AG09309 (cell line): Measurements from ENCODE around the gene FAM47A.

Experiments used
- DNase-seq: peaks from one replicate; pipeline ENCODE4 v3.0.0-alpha.2; 2010; ENCODE audit warnings: low read depth
- H3K4me3 ChIP-seq: 2 replicates; pipeline ENCODE4 v1.5.1; 2011; ENCODE audit warnings: mild to moderate bottlenecking, low read depth, low read length, moderate library complexity; ENCODE audit not compliant: control insufficient read depth
- TF ChIP-seq, protein P1 (sequence below): IDR thresholded peaks from 2 replicates; pipeline ENCODE4 v1.5.1; 2011; ENCODE audit warnings: mild to moderate bottlenecking, low read depth, low read length, inconsistent platforms; ENCODE audit not compliant: insufficient read depth, control insufficient read depth; ENCODE audit errors: missing control alignments

Gene FAM47A

GRCh38 chrX:34132028-34132427, at the start of gene FAM47A:
FAM47A (minus strand) TSS chrX:34132314; CDS start chrX:34132278, 36 bp downstream.
- H3K4me3 ChIP-seq: no peak within 1 kb of the TSS
- DNase-seq: no peak
- TF ChIP-seq, protein P1, sequence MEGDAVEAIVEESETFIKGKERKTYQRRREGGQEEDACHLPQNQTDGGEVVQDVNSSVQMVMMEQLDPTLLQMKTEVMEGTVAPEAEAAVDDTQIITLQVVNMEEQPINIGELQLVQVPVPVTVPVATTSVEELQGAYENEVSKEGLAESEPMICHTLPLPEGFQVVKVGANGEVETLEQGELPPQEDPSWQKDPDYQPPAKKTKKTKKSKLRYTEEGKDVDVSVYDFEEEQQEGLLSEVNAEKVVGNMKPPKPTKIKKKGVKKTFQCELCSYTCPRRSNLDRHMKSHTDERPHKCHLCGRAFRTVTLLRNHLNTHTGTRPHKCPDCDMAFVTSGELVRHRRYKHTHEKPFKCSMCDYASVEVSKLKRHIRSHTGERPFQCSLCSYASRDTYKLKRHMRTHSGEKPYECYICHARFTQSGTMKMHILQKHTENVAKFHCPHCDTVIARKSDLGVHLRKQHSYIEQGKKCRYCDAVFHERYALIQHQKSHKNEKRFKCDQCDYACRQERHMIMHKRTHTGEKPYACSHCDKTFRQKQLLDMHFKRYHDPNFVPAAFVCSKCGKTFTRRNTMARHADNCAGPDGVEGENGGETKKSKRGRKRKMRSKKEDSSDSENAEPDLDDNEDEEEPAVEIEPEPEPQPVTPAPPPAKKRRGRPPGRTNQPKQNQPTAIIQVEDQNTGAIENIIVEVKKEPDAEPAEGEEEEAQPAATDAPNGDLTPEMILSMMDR: no peak

- no peak overlapping the region for H3K4me3 ChIP-seq
- DNase-seq: no peak
- TF ChIP-seq, protein P1: no peak
These were observed 15.2 kb upstream of the FAM47A start for GRCh38 chrX:34147345-34147744.

GRCh38 chrX:34146906-34147305, 14.8 kb upstream of the FAM47A start:
- H3K4me3 ChIP-seq: no peak overlapping the region
- DNase-seq: no peak
- TF ChIP-seq, protein P1: no peak

DNA sequence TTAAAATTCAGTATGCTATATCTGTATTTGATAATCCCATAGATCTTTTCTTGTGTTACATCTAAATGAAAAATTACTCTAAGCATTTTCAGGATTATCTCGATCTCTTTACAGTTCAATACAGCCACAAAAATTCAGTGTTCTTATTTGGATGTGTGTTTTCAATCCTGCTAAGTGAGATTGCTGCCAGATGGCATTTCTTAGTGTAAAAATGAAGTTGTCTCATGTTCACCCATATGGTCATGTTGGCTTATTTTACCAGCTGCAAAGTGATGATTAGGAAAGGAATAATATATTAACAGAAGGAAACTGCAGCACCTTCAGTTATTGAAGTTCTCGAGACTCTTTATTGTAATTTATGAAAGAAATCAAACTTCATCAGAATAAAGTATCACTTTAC, 12.1 kb upstream of the FAM47A start:
- H3K4me3 ChIP-seq: no peak overlapping the region
- DNase-seq: no peak
- TF ChIP-seq, protein P1: no peak

DNA sequence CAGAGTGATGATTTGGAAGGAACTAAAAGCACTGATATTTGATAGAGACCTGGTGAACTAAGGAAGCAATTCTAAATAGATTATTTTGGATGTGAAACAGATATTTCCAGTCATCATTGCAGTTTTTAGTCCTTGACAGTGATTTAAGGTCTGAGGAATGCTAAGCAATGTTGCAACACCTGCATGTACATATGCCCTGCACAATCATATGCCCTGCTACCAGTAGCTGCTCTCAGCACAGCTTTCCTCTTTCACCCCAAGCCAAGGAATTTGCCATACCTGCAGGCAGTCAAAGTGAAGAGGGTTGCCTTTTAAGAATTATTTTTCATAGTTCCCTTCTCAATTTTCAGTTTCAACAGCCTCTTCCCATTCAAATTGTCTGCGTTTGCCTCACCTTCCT, 8.7 kb upstream of the FAM47A start:
- no peak for DNase-seq
- TF ChIP-seq, protein P1: no peak
- H3K4me3 ChIP-seq: no peak overlapping the region

DNA sequence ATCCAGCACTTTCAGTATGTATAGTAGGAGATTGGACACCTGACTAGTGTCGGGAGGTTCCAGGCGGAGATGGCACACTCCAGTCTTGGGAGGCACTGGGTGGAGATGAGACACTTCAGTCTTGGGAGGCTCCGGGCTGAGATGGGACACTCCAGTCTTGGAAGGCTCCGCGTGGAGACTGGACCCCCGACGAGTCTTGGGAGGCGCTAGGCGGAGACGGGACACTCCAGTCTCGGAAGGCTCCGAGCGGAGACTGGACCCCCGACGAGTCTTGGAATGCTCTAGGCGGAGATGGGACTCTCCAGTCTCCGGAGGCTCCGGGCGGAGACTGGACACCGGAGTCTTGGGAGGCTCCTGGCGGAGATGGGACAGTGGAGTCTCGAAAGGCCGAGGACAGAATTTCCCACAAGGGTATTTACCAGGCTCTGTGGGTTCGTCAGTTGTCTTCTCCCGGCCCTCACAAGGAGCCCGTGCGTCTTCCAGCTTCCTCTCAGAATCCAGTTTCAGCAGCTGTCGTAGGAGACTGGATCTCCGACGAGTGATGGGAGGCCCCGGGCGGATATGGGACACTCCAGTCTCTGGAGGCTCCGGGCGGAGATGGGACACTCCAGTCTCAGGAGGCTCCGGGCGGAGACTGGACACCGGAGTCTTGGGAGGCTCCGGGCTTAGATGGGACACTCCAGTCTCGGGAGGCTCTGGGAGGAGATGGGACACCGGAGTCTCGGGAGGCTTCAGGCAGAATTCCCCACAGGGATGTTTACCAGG, 952 bp downstream of the FAM47A start:
- DNase-seq: no peak
- H3K4me3 ChIP-seq: no peak overlapping the region
- TF ChIP-seq, protein P1: no peak
